Esophagus squamous epithelium (tissue), 5 donors: ENCODE data around the gene NNT. TPM values are rescaled to one million over a fixed set of nuclear protein-coding genes. Genes with fewer than 3 reads are reported as not detected.

Experiments used
- DNase-seq: peaks from one replicate; lab custom pipeline; 2025; lab: John Stamatoyannopoulos, UW
- H3K27ac ChIP-seq, 4 donors: fragments of 200-600 bp; sonication (generic); one replicate each; pipeline ENCODE4 v1.5.1; 2016 to 2019; ENCODE audit warnings: mild to moderate bottlenecking in 1 of 4
- H3K27me3 ChIP-seq, 4 donors: fragments of 200-600 bp; sonication (generic); 1 replicate in 3 of 4; 2 replicates in 1 of 4; pipeline versions ENCODE4 v1.5.1 to v1.6.0; 2017 to 2021; ENCODE audit warnings: antibody characterized with exemption in 1 of 4
- H3K36me3 ChIP-seq, 3 donors: fragments of 200-600 bp; sonication (generic); one replicate each; pipeline ENCODE4 v1.5.1; 2016 to 2019
- H3K4me1 ChIP-seq, 3 donors: fragments of 200-600 bp; sonication (generic); one replicate each; pipeline ENCODE4 v1.5.1; 2017 to 2019
- H3K4me3 ChIP-seq, 4 donors: fragments of 200-600 bp; sonication (generic); 1 replicate in 3 of 4; 2 replicates in 1 of 4; pipeline ENCODE4 v1.5.1; 2016 to 2019; ENCODE audit warnings: mild to moderate bottlenecking in 2 of 4, moderate library complexity in 1 of 4
- H3K9me3 ChIP-seq, 3 donors: fragments of 200-600 bp; sonication (generic); one replicate each; pipeline ENCODE4 v1.5.1; 2016 to 2019
- POLR2A ChIP-seq, 4 donors: fragments of 450-650 bp; IDR thresholded peaks; one replicate each; pipeline ENCODE4 v1.6.1; 2017; ENCODE audit warnings: antibody characterized with exemption in 4 of 4, mild to moderate bottlenecking in 4 of 4, moderate library complexity in 3 of 4
- WGBS, 2 donors: methylation state at CpG; one replicate each; pipeline ENCODE4 v1.1.5; 2018; 5-methylcytosine and 5-hydroxymethylcytosine counted together
- intact Hi-C: fragments of 100-400 bp; cut with DNase I; formaldehyde crosslinking; loops from one replicate; pipeline ENCODE4 v1.15.0; 2022
- total RNA-seq, 4 donors: library from RNA; depleted of rRNA; stranded (reverse); fragments of >200 nt; gene quantifications; one replicate each; pipeline ENCODE4 v1.1.0, GENCODE V29; 2016
- TF ChIP-seq, protein P1 (sequence below), 6 experiments: fragments of 450-650 bp in 4 of 6; fragments of 200-600 bp in 2 of 6; sonication (generic) in 2 of 6; IDR thresholded peaks; one replicate each; pipeline ENCODE4 v1.5.1; 2016 to 2019; ENCODE audit warnings: antibody characterized with exemption in 6 of 6, mild to moderate bottlenecking in 4 of 6, moderate library complexity in 4 of 6
- donor health status: DM: yes; HTN: yes; CAD: no.

NNT gene
- total RNA-seq, 4 donors from 2014 or later, result 16.0 to 35.1 (median 29.1) TPM

DNA sequence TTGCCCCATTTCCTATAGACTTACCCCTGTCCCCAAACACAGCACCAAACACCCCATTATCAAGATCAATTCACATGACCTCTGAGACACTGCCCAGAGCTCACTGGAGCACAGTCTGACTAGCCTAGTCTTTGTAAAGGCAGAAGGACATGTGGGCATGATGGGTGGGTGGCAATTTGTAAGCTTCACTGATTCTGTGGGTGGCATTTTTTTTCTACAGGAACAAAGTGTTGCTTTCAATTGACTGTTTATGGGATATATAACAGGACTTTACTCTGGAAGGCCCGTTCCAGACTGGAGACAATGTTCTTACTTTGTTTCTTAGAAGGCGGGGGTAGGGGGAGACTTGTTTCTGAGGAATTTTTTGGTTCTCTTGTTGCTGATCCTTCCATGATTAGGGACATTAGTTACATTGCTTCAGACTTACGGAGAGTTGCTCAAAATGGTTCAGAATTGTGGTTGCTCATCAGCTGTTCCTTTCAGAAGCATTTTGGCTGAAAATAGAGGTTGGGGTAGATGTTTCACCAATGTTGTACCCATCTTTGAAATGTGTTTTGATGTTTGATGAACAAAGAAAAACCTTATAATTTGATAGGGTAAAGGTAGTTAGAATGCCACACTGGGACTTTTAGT, 20.2 kb downstream of the NNT start:
- peaks cover 0 to 35% (median 3%) of the 10 kb centered on the region in 3 donors for H3K4me1 ChIP-seq
- H3K36me3 ChIP-seq, result peaks cover 0 to 26% (median 0%) of the 10 kb centered on the region in 3 donors
- WGBS, 2 donors, result 86 to 100% methylated on average over 3 of the region's 3 CpGs
- H3K4me3 ChIP-seq, result no peak overlapping the region
- no peaks in the 10 kb centered on the region for H3K27me3 ChIP-seq
- intact Hi-C loops, result no loop called here
- H3K9me3 ChIP-seq, result no peaks in the 10 kb centered on the region
- DNase-seq, result no peak
- no peak overlapping the region for H3K27ac ChIP-seq
- TF ChIP-seq, protein P1, sequence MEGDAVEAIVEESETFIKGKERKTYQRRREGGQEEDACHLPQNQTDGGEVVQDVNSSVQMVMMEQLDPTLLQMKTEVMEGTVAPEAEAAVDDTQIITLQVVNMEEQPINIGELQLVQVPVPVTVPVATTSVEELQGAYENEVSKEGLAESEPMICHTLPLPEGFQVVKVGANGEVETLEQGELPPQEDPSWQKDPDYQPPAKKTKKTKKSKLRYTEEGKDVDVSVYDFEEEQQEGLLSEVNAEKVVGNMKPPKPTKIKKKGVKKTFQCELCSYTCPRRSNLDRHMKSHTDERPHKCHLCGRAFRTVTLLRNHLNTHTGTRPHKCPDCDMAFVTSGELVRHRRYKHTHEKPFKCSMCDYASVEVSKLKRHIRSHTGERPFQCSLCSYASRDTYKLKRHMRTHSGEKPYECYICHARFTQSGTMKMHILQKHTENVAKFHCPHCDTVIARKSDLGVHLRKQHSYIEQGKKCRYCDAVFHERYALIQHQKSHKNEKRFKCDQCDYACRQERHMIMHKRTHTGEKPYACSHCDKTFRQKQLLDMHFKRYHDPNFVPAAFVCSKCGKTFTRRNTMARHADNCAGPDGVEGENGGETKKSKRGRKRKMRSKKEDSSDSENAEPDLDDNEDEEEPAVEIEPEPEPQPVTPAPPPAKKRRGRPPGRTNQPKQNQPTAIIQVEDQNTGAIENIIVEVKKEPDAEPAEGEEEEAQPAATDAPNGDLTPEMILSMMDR (IDR thresholded peaks at IDR 0.05), result no peak

DNA sequence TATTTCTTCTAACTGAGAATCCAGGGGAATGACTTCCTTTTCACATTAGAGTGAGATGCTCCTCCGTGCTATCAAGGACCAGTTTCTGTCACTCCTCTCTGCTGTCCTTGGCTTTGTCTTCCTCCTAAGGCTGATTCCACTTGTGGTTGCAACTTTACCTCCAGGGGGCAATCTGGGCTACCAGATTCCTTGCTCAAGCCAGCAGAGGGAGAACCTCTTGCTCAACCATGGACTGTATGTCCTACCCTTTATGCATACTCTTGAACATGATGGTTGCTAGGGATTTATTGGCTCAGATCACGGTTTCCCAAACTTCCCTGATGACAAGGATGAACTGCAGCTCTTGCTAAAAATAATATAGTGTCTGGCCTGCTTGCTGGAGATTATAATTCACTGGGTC, 24.0 kb downstream of the NNT start:
- no peak overlapping the region for H3K27ac ChIP-seq
- intact Hi-C loops, result no loop called here
- no peaks in the 10 kb centered on the region for H3K9me3 ChIP-seq
- TF ChIP-seq, protein P1 (IDR thresholded peaks at IDR 0.05), result peak in 3 of 6 experiments; percentile 25 to 44 (median 38)
- no peak for TF ChIP-seq POLR2A (IDR thresholded peaks at IDR 0.05)
- no peak overlapping the region for H3K4me3 ChIP-seq
- H3K4me1 ChIP-seq, result peaks cover 0 to 13% (median 0%) of the 10 kb centered on the region in 3 donors
- H3K27me3 ChIP-seq, result no peaks in the 10 kb centered on the region
- WGBS, 2 donors, result 87 to 90% methylated on average over 2 of the region's 2 CpGs
- no peak for DNase-seq
- H3K36me3 ChIP-seq, result peaks cover 0 to 46% (median 0%) of the 10 kb centered on the region in 3 donors

DNA sequence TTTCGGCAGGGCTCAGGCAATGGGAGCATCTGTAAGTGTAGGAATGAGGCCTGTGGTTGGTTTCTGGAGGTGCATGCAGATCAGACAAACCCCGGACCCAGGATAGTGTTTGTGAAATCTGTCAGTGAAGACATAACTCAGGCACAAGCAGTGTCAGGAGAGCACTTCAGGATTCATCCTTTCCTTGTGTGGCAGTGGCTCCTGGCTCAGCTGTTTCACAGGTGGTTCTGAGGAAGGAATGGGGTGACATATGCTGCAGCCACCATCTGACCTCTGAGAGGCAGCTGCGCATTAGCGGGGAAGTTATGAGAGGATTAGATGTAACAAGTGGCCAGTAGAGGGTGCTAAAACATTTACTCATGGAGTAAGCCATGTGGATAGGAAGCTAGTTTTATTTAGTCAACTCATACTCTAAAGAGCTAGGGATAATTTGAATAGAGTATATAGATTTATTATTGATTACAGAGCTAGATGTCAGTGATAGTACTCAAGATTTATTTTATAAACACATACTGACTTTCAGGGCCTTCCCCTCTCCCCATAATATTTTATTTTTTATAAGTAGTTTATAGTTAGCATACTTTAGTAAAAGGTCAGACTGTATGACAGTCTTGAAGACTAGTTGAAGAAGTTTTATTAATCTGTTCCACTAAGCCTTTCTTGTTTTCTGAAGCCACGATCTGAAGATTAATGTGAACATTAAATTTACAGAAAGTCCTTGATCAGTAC, 28.4 kb downstream of the NNT start:
- H3K4me1 ChIP-seq, result peaks cover 0 to 11% (median 0%) of the 10 kb centered on the region in 3 donors
- H3K36me3 ChIP-seq, result peaks cover 0 to 58% (median 0%) of the 10 kb centered on the region in 3 donors
- no peaks in the 10 kb centered on the region for H3K27me3 ChIP-seq
- intact Hi-C loops, result no loop called here
- H3K4me3 ChIP-seq, result no peak overlapping the region
- H3K9me3 ChIP-seq, result no peaks in the 10 kb centered on the region
- WGBS, 2 donors, result 62 to 67% methylated on average over 4 to 5 of the region's 5 CpGs
- TF ChIP-seq, protein P1 (IDR thresholded peaks at IDR 0.05), result peak; percentile 27 to 60 (median 50)
- TF ChIP-seq POLR2A (IDR thresholded peaks at IDR 0.05), result no peak
- no peak for DNase-seq
- no peak overlapping the region for H3K27ac ChIP-seq

DNA sequence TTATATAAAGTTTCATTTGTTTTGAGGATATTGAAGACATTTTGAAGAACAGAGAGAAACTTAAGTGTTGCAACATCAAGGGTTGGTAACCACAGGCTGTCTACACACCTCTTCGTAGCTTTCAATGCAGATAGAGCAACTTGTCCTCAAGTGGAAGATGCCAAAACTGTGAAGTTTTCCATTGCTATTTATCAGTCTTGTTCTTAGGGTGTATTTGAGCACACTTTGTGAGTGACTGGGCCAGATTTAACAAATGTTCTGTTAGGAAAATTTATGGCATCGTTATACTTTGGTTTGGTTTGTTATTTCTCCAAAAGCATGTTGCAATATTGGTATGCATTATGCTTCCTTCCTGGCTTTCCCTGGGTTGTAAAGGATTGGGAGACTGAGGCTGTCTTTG, 31.6 kb downstream of the NNT start:
- Histone ChIP-seq H3K4me1 (peaks cover 0 to 17% (median 2%) of the 10 kb centered on the region in 3 donors), H3K27me3 (no peaks in the 10 kb centered on the region), H3K27ac (no peak overlapping the region), H3K36me3 (peaks cover 0 to 33% (median 0%) of the 10 kb centered on the region in 3 donors), H3K9me3 (no peaks in the 10 kb centered on the region), H3K4me3 (no peak overlapping the region)
- 84 to 90% methylated on average over 2 of the region's 2 CpGs for WGBS, 2 donors
- intact Hi-C loops, result no loop called here
- DNase-seq, result no peak
- TF ChIP-seq POLR2A (IDR thresholded peaks at IDR 0.05), result no peak
- TF ChIP-seq, protein P1 (IDR thresholded peaks at IDR 0.05), result no peak

DNA sequence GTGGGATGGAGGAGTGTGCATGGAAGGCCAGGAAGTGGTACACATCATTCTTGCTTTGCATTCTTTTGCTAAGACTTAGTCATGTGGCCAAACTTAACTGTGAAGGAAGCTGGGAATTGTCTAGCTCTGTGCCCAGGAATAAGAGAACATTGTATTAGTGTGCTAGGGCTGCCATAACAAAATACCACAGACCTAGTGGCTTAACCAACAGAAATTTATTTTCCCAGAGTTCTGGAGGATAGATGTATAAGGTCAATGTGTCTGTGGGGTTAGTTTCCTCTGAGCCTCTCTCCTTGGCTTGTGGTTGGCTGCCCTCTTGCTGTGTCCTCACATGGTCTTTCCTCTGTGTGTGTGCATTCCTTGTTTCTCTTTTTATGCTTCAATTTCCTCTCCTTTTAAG, 32.4 kb downstream of the NNT start:
- Histone ChIP-seq H3K36me3 (peaks cover 0 to 28% (median 0%) of the 10 kb centered on the region in 3 donors), H3K9me3 (no peaks in the 10 kb centered on the region), H3K4me3 (no peak overlapping the region), H3K27me3 (no peaks in the 10 kb centered on the region), H3K4me1 (peaks cover 0 to 21% (median 2%) of the 10 kb centered on the region in 3 donors), H3K27ac (peak overlapping the region in 2 of 4 donors; percentile 4 to 45)
- DNase-seq, result no peak
- TF ChIP-seq, protein P1 (IDR thresholded peaks at IDR 0.05), result no peak
- no peak for TF ChIP-seq POLR2A (IDR thresholded peaks at IDR 0.05)
- intact Hi-C loops, result no loop called here
